ENCODE results near the gene CLDN15.
"Not testable (repeated sequence)": the region's sequence is repeated elsewhere in the genome, so short reads cannot be mapped to it uniquely, and the experiment has no call there.

- TF ChIP-seq ELF4 (CRISPR knock-in tag; IDR thresholded peaks at IDR 0.05; ENCODE audit: low read depth); USF2 (CRISPR knock-in tag; IDR thresholded peaks at IDR 0.05); ZNF263 (CRISPR knock-in tag; IDR thresholded peaks at IDR 0.05; ENCODE audit: low read depth); ZBTB21 (CRISPR knock-in tag; IDR thresholded peaks at IDR 0.05; ENCODE audit: borderline replicate concordance); ZNF317 (CRISPR knock-in tag; IDR thresholded peaks at IDR 0.05; ENCODE audit: borderline replicate concordance, low read depth); NR3C1 (CRISPR knock-in tag; conservative IDR thresholded peaks at IDR 0.05; ENCODE audit: low read depth): not testable (repeated sequence)
- TF ChIP-seq, protein P1, sequence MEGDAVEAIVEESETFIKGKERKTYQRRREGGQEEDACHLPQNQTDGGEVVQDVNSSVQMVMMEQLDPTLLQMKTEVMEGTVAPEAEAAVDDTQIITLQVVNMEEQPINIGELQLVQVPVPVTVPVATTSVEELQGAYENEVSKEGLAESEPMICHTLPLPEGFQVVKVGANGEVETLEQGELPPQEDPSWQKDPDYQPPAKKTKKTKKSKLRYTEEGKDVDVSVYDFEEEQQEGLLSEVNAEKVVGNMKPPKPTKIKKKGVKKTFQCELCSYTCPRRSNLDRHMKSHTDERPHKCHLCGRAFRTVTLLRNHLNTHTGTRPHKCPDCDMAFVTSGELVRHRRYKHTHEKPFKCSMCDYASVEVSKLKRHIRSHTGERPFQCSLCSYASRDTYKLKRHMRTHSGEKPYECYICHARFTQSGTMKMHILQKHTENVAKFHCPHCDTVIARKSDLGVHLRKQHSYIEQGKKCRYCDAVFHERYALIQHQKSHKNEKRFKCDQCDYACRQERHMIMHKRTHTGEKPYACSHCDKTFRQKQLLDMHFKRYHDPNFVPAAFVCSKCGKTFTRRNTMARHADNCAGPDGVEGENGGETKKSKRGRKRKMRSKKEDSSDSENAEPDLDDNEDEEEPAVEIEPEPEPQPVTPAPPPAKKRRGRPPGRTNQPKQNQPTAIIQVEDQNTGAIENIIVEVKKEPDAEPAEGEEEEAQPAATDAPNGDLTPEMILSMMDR (IDR thresholded peaks at IDR 0.05): not testable (repeated sequence)
- TF ChIP-seq, protein P2, sequence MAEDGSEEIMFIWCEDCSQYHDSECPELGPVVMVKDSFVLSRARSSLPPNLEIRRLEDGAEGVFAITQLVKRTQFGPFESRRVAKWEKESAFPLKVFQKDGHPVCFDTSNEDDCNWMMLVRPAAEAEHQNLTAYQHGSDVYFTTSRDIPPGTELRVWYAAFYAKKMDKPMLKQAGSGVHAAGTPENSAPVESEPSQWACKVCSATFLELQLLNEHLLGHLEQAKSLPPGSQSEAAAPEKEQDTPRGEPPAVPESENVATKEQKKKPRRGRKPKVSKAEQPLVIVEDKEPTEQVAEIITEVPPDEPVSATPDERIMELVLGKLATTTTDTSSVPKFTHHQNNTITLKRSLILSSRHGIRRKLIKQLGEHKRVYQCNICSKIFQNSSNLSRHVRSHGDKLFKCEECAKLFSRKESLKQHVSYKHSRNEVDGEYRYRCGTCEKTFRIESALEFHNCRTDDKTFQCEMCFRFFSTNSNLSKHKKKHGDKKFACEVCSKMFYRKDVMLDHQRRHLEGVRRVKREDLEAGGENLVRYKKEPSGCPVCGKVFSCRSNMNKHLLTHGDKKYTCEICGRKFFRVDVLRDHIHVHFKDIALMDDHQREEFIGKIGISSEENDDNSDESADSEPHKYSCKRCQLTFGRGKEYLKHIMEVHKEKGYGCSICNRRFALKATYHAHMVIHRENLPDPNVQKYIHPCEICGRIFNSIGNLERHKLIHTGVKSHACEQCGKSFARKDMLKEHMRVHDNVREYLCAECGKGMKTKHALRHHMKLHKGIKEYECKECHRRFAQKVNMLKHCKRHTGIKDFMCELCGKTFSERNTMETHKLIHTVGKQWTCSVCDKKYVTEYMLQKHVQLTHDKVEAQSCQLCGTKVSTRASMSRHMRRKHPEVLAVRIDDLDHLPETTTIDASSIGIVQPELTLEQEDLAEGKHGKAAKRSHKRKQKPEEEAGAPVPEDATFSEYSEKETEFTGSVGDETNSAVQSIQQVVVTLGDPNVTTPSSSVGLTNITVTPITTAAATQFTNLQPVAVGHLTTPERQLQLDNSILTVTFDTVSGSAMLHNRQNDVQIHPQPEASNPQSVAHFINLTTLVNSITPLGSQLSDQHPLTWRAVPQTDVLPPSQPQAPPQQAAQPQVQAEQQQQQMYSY (CRISPR knock-in tag; IDR thresholded peaks at IDR 0.05): not testable (repeated sequence)
Measured at GRCh38 chr7:101203740-101204738, 33.6 kb downstream of the CLDN15 start.

Measured in WTC11 (cell line).